HG02884 (cell line): Measurements from ENCODE around the gene AMFR.

Source experiments
- ATAC-seq: cut with Tn5 transposase; IDR thresholded peaks from one replicate; pipeline ENCODE4 v1.9.1; 2021; ENCODE audit warnings: mild to moderate bottlenecking, moderate library complexity; ENCODE audit not compliant: unreplicated experiment

Gene AMFR

DNA sequence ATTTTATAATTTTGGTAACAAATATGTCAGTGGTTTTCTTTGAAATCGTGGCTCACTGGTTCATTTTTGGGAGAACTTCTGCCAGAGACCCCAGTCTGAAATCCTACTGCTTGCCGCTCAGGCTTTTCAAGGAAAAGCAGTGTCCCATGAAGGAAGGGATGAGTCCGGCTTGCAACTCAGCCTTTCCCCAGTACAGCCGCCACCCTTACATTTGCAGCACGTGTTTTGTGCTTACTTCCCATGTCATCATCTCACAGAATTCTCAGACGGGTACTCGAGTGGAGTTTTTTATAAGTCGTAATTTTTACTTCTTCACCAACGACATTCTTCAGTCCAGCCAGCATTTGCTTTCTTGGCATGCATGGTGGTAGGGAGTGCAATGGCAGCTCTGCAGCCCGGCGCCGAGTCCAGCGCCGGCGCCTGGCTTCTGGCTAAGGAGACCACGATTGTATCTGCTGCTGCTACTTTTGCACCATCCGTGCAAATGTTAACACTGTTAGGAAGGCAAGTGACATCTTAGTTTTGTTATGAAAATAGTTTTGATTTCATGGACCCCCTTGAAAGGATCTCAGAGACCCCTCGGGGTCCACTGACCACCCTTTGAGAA is 111.0 kb downstream of the AMFR start:
- ATAC-seq = no peak

DNA sequence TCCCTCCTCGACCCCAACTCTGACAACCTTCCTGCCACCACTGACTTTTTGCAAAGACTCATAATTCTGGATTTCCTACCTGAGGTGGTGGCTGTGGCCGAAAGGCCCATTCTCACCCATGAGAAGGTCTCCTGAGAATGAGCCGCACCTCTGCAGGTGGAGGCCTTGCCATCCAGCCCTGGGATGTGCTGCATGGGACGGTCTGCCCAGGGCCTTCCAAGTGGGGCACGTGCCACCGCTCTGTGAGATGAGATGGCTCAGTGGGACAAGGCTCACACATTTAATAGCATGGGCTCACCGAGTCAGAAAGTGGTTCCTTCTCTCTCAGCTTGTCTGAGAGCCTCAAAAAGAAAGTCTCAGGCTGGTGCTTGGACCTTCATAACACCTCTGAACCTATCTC is 112.8 kb downstream of the AMFR start:
- no peak for ATAC-seq

DNA sequence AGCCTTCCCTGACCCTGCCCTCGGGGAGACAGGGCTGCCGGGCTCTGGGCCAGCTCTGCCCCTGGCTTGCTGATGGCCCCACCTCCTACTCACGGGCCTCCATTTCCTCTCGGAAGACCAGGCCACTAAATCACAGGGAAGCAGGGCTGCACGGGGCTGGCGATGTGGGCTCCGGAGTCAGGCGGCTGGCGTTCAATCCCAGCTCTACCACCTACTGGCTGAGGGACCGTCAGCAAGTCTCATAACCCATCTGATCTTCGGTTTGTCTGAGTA is 113.4 kb downstream of the AMFR start:
- ATAC-seq = no peak
